Measurements from ENCODE around the gene CAPN3.

The CAPN3 gene

GRCh38 chr15:42461261-42461660 is 102.0 kb downstream of the CAPN3 start:
- no peak for DNase-seq (ENCODE audit: low spot score)
- Histone ChIP-seq H3K4me3 (no peak overlapping the region), H3K27ac (no peak overlapping the region)
- TF ChIP-seq, protein P1, sequence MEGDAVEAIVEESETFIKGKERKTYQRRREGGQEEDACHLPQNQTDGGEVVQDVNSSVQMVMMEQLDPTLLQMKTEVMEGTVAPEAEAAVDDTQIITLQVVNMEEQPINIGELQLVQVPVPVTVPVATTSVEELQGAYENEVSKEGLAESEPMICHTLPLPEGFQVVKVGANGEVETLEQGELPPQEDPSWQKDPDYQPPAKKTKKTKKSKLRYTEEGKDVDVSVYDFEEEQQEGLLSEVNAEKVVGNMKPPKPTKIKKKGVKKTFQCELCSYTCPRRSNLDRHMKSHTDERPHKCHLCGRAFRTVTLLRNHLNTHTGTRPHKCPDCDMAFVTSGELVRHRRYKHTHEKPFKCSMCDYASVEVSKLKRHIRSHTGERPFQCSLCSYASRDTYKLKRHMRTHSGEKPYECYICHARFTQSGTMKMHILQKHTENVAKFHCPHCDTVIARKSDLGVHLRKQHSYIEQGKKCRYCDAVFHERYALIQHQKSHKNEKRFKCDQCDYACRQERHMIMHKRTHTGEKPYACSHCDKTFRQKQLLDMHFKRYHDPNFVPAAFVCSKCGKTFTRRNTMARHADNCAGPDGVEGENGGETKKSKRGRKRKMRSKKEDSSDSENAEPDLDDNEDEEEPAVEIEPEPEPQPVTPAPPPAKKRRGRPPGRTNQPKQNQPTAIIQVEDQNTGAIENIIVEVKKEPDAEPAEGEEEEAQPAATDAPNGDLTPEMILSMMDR (IDR thresholded peaks at IDR 0.05): no peak
